GM19463 (cell line): ENCODE measurements around the gene ILDR2.

Source experiments
- ATAC-seq: cut with Tn5 transposase; IDR thresholded peaks from one replicate; pipeline ENCODE4 v1.9.1; 2021; ENCODE audit warnings: mild to moderate bottlenecking, moderate library complexity; ENCODE audit not compliant: unreplicated experiment

The ILDR2 gene

GRCh38 chr1:166972826-166973225, 2.5 kb downstream of the ILDR2 start:
- no peak for ATAC-seq

GRCh38 chr1:166972193-166972592, 3.1 kb downstream of the ILDR2 start:
- no peak for ATAC-seq

- no peak for ATAC-seq
Observed at GRCh38 chr1:166971252-166971651, 4.1 kb downstream of the ILDR2 start.

- peak; percentile 72 for ATAC-seq
Observed at GRCh38 chr1:166969074-166969677, 6.2 kb downstream of the ILDR2 start.

DNA sequence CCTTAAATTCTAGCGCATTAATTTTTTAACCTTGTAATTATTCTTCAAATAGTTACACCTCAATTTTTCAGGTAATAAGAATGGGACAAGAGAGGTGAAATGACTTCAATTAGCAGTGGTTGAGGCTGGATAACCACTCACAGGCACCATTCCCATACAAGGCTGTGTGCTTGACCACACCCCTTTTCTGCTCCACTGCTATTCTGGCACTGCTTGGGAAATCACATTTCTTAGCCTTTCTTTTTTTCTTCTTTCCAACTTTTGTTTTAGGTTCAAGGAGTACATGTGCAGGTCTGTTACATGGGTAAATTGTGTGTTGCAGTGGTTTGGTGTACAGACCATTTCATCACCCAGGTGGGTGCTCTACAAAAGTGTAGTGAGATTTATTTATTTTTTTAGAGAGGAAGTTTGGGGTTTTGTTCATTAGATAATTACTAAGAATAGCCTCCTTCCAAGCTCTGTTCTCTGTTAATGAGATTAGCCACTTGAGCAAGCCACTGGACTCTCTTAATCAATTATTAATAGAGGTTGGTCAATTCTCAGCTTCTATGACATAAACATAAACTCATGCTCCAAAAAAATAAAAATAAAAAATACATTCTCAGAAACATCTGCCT, 14.4 kb downstream of the ILDR2 start:
- ATAC-seq = peak; percentile 54

GRCh38 chr1:166956872-166957271, 18.5 kb downstream of the ILDR2 start:
- ATAC-seq = no peak

DNA sequence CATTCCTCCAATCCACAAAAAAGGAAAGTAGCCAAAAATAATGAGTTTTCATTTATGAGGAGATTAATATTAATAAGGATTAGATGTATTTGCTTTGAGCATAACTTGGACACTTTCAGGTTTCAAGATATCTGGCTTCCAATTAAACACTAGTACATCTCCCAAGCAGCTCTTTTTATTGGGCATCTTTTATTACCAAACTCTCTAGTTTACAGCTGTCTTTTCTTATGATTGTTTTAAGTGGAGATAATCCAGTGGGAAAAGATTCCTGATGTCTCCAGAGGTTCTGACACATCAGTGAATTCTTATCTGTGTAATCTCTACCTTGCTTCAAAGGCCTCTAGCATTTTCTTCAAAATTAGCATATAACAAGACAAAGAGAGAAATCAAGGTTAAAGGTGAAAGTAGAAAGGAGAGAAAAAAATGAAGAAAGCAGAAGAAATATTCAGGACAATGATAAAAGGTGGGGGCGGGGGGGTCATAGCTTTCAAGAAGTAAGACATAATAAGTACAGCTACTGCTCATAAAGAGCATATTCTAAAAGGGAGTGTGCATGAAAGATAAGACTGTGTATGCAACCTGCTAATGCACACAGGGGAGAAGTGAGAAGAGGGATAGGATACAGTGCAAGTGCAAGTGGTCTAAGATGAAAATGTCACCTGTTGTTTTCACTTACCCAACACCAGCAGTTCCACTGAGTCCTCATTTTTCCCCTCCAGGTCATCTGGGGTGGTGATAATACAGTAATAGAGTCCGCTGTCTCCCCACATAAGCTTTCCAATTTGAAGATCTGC, 19.1 kb downstream of the ILDR2 start:
- no peak for ATAC-seq

DNA sequence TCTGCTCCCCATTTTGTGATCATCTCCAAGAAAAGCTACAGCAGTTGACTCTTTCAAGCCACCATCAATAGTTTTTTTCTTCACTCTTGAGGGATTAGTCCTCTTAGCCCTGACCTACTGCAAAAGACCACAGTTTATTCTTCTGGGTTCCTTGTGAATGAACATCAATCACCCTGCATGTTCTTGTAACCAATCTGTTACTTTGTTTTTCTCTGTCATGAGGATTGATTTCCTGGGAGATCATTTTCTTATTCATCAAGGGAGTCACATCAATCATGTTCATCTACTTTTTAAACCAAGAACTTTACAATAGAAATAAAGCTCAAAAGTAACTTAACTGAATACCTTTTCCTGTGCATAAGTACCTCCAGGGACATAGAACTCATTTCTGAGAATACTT, 21.8 kb downstream of the ILDR2 start:
- no peak for ATAC-seq

- ATAC-seq = no peak
Observed at GRCh38 chr1:166952002-166952746, 23.2 kb downstream of the ILDR2 start.

GRCh38 chr1:166951050-166951449, 24.3 kb downstream of the ILDR2 start:
- ATAC-seq = no peak

DNA sequence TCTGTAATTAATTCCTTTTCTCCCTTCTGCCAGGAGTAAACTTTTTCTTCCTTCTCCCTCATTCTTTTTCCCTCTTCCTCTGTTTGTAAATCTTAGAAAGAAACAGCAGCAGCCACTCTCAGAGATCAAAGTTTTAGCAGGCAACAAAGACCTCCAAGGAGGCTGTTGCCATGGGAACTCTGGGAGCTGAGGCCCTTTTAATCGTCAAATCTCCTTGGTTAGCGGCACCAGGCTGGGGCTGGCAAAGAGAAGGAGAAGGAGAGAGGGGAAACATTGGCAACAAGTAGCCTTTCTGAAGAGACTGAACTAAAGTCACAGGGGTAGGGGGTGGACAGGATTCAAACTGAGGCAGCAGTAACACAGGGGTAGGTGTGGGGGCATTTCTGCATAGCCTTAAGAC, 25.2 kb downstream of the ILDR2 start:
- no peak for ATAC-seq

- no peak for ATAC-seq
Observed at GRCh38 chr1:166948856-166949350, 26.4 kb downstream of the ILDR2 start.

DNA sequence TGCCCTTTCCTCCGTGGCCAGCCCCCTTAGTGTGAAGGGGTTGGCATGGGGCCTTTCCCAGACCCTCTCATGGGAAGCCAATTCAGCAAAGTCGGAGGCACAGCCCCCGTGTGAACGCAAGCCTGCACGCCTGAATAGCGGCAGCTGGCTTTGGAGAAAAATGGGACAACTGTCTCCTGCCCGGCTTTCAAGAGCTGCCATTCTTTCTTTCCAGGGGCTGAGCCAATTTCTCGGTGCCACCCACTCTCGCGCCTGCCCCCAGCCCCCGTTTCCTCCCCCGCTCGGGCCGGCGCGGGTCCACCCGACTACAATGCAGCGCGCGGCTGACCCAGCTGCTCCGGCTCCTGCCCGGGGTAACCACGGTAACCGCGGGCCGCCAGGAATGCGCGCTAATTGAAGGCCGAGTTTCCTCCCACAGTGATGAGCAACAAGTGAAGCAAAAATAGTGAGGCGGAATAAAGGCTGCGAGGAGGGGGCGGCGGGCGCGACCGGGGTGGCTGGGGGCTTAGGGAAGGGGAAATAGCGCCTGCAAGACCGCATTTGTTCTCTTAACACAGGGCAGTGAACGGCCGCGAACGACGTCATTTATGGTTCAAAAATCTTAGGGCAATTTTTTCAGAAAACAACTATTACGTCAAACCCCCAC, 27.8 kb downstream of the ILDR2 start:
- peak; percentile 66 for ATAC-seq

GRCh38 chr1:166944186-166944967, 31.0 kb downstream of the ILDR2 start:
- ATAC-seq = no peak

- ATAC-seq = no peak
Observed at GRCh38 chr1:166939741-166940375, 35.5 kb downstream of the ILDR2 start.

DNA sequence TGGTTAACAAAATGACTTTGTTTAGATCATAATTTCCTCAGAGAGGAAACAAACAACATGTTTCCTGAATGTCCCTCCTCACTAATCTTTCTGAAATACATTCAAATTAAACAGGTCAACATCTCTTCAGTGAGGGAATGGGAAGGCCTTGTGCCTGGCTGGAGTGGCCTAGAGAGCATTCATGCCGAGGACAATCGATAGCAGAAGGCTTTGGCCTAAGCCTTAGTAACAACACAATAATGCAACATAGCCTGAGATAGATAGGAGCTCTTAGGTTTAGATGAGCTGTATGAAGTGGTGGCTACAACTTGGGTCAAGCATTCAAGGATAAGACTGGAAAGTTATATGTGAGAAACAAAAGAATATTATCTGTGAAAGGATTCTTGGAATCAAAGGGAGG, 37.4 kb downstream of the ILDR2 start:
- no peak for ATAC-seq

DNA sequence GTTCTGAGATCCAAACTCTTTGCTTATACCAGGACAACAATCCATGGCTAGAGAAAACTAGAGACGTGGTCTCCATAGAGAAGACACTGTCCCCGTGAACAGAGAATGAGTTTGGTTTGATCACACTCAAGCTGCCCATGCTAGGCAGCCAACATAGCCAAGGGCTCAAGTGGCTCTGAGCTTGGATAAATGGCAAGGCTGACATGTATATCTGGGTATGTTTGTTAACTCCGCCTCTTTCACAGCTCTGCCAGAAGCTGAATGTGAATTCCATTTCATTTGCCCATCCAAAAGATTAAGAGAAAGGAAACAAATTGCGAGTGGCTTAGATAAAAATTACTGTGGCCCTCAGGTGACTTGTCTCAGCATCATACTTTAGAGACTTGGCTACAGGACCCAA, 38.0 kb downstream of the ILDR2 start:
- no peak for ATAC-seq

DNA sequence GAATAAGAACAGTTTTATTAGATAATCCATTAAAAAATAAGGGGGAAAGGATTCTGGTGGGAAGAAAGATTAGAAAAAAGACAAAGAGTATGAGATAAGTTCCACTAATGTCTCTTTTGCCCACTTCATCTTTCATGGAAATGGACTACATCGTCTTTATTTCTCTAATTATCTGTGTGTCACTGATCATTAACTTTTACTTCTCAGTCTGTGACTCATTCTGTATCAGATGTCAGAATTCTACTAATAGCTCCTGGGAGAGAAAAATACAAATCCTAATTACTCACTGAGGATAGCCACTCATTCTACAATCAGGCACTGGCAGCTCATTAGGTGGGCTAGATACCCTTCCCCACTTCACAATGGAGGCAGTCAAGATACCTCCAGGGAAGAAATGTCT, 41.7 kb downstream of the ILDR2 start:
- peak; percentile 64 for ATAC-seq

DNA sequence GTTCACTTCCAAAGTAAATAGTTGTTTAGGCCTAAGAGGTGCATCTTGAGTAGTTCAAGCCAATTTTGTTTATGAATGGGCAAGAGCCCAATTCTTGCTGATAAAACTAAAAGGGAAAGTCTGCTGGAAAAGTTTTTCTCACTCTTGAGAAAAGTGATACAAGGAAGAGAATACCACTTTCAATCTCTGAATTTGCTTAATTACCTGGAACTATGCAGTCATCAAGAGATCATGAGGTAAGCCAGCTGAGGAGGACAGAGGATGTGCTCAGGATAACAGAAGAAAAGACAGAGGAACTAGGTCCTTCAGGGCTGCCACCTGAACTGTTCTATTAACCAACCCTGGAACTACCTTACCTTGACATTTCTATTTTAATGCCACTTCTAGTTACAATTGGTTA, 42.2 kb downstream of the ILDR2 start:
- peak; percentile 32 for ATAC-seq

DNA sequence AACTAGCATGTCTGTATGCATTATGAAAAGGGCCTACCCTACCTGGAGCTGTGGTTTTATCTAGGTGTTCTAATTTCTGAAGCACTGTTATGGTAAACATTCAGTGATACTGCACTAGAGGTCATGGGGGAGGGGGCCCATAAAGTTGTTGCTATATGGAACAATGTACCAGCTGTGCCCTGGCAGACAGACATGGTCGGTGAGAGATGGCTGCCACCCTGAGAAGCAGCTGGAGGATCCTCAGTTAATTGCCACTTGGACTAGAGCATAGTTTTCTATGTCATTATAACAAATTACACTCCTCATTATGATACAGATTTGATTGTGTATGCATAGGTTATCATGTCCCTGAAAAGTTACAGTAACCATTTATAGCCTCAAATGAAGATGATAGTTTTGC, 45.4 kb downstream of the ILDR2 start:
- ATAC-seq = no peak
